K562 (cell line): Measurements from ENCODE around the gene ABHD17C.

Source experiments
- ADNP ChIP-seq: fragments of 200-800 bp; sonication (Bioruptor generic); IDR thresholded peaks from 2 replicates; pipeline ENCODE4 v1.6.1; 2016; ENCODE audit warnings: missing genetic modification characterization, missing compliant biosample characterization
- FOXP1 ChIP-seq: sonication (generic); formaldehyde crosslinking; IDR thresholded peaks from 2 replicates; pipeline ENCODE4 v1.8.0; 2022; ENCODE audit warnings: mild to moderate bottlenecking, missing genetic modification reagents
- HMG20B ChIP-seq: fragments of 250-450 bp; sonication (Bioruptor Pico); IDR thresholded peaks from 2 replicates; pipeline ENCODE4 v1.5.0; 2021; ENCODE audit warnings: mild to moderate bottlenecking
- NFRKB ChIP-seq: fragments of 450-650 bp; IDR thresholded peaks from 2 replicates; pipeline ENCODE4 v1.6.1; 2016; ENCODE audit warnings: low read depth
- PHF8 ChIP-seq: fragments of 200-600 bp; sonication (generic); IDR thresholded peaks from 2 replicates; pipeline ENCODE4 v1.6.1; 2012; ENCODE audit warnings: mixed run types, mild to moderate bottlenecking, inconsistent platforms, low read length, moderate library complexity, borderline replicate concordance
- POLR2A ChIP-seq: fragments of 450-650 bp; conservative IDR thresholded peaks from 2 replicates; pipeline ENCODE4 v1.6.1; 2016
- TCF7L2 ChIP-seq: fragments of 150-350 bp; IDR thresholded peaks from 2 replicates; pipeline ENCODE4 v1.6.1; 2016; ENCODE audit warnings: low read depth, mild to moderate bottlenecking, low read length, moderate library complexity
- ZNF717 ChIP-seq: fragments of 250-450 bp; sonication (Bioruptor Pico); IDR thresholded peaks from 2 replicates; pipeline ENCODE4 v1.5.0; 2021
- ZZZ3 ChIP-seq: fragments of 450-650 bp; IDR thresholded peaks from 2 replicates; pipeline ENCODE4 v1.6.1; 2016; ENCODE audit warnings: antibody characterized with exemption, mild to moderate bottlenecking, moderate library complexity
- TF ChIP-seq, protein P1 (sequence below): fragments of 450-650 bp; conservative IDR thresholded peaks from 2 replicates; pipeline ENCODE4 v1.6.1; 2016; ENCODE audit warnings: missing genetic modification characterization, low read depth, mild to moderate bottlenecking, missing compliant biosample characterization, moderate library complexity

DNA sequence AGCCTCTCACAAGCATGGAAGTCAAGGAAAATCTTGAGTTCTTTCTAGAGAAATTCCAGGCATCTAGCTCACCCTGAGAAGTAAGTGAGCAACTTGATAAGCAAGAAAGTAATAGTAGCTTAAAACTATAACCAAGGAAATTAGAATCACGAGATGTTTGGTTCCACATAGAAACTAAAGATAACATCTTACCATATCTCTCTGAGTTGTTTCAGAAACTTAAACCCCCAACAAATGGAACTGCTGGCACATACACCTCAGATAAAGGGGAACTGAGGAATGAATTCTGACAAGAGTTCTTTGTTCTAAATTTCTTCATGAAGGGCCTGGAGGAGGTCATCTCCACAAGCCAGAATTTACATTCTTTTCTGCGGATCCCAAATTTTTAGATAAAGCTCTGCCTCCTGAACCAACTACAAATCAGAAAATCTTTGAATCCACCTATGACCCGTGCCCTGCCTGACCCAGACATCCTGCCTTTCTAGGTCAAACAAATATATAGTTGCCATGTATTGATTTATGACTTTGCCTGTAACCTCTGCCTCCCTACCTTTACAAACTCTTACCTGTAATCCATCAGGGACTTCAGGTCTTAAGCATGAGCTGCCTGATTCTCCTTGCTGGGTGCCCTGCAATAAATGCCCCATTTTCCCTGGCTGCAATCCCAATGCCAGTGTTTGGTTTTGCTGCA lies 26.4 kb upstream of the ABHD17C start:
- TF ChIP-seq, protein P1, sequence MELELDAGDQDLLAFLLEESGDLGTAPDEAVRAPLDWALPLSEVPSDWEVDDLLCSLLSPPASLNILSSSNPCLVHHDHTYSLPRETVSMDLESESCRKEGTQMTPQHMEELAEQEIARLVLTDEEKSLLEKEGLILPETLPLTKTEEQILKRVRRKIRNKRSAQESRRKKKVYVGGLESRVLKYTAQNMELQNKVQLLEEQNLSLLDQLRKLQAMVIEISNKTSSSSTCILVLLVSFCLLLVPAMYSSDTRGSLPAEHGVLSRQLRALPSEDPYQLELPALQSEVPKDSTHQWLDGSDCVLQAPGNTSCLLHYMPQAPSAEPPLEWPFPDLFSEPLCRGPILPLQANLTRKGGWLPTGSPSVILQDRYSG = no peak
- TF ChIP-seq POLR2A = no peak
- no peak for TF ChIP-seq HMG20B (CRISPR knock-in tag)
- TF ChIP-seq TCF7L2 = no peak
- no peak for TF ChIP-seq ADNP (tag)
- no peak for TF ChIP-seq ZNF717 (CRISPR knock-in tag)
- no peak for TF ChIP-seq NFRKB
- no peak for TF ChIP-seq PHF8
- no peak for TF ChIP-seq ZZZ3
- TF ChIP-seq FOXP1 (CRISPR knock-in tag) = no peak
